ENCODE results near the gene MYCBP2.
"Not testable (repeated sequence)": the region's sequence is repeated elsewhere in the genome, so short reads cannot be mapped to it uniquely, and the experiment has no call there.

The MYCBP2 gene

DNA sequence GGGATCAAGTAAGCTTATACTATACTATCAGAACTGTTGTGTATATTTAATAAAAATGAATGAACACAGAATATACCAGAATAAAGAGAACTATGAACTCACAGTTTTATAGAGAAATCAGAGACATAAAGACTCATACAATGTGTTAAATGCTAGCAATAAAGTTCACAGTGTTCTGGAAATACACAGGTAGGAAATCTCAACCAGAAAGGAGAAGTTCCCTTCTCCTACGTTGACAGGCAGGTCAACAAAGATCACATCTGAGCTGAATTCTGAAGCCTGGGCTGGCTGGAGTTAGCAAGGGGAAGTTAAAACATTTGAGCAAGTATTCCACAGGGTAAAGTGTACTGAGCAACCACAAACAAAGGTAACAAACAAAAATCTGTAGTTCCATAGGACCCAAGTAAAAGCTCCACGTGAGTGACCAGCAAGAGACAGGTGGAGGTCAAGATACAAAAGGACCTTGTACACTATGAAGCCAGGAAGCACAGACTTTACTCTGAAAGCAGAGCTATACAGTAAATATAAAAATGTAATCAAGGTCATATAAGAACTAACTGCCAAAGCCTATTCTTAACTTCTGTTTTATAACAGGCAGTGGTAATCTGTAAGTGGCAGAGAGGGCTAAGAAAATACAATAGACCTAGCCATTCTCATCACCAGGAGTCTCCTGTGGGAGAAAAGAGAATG lies 312.9 kb downstream of the MYCBP2 start:
- no peaks in the 10 kb centered on the region for H3K9me3 Mint-ChIP-seq
- H3K27me3 Mint-ChIP-seq (ENCODE audit: low read depth): no peaks in the 10 kb centered on the region
- H3K27ac Mint-ChIP-seq: no peak overlapping the region

DNA sequence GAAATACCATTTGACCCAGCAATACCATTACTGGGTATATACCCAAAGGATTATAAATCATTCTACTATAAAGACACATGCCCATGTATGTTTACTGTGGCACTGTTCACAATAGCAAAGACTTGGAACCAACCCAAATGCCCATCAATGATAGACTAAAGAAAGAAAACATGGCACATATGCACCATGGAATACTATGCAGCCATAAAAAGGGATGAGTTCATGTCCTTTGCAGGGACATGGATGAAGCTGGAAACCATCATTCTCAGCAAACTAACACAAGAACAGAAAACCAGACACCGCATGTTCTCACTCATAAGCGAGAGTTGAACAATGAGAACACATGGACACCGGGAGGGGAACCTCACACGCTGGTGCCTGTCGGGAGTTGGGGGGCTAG lies 317.2 kb downstream of the MYCBP2 start:
- H3K27me3 Mint-ChIP-seq (ENCODE audit: low read depth); H3K27ac Mint-ChIP-seq; H3K9me3 Mint-ChIP-seq; H3K4me1 Mint-ChIP-seq; H3K4me3 Mint-ChIP-seq: not testable (repeated sequence)
- H3K36me3 Mint-ChIP-seq (ENCODE audit: low read depth): peaks cover 60% of the 10 kb centered on the region

More for the DNA sequence above, 312.9 kb downstream of the MYCBP2 start:
- Mint-ChIP-seq H3K4me3 (no peak overlapping the region), H3K4me1 (peaks cover 2% of the 10 kb centered on the region), H3K36me3 (ENCODE audit: low read depth) (peaks cover 84% of the 10 kb centered on the region)
- TF ChIP-seq, protein P1, sequence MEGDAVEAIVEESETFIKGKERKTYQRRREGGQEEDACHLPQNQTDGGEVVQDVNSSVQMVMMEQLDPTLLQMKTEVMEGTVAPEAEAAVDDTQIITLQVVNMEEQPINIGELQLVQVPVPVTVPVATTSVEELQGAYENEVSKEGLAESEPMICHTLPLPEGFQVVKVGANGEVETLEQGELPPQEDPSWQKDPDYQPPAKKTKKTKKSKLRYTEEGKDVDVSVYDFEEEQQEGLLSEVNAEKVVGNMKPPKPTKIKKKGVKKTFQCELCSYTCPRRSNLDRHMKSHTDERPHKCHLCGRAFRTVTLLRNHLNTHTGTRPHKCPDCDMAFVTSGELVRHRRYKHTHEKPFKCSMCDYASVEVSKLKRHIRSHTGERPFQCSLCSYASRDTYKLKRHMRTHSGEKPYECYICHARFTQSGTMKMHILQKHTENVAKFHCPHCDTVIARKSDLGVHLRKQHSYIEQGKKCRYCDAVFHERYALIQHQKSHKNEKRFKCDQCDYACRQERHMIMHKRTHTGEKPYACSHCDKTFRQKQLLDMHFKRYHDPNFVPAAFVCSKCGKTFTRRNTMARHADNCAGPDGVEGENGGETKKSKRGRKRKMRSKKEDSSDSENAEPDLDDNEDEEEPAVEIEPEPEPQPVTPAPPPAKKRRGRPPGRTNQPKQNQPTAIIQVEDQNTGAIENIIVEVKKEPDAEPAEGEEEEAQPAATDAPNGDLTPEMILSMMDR (IDR thresholded peaks at IDR 0.05; ENCODE audit: unreplicated experiment in 3 of 3): no peak

DNA sequence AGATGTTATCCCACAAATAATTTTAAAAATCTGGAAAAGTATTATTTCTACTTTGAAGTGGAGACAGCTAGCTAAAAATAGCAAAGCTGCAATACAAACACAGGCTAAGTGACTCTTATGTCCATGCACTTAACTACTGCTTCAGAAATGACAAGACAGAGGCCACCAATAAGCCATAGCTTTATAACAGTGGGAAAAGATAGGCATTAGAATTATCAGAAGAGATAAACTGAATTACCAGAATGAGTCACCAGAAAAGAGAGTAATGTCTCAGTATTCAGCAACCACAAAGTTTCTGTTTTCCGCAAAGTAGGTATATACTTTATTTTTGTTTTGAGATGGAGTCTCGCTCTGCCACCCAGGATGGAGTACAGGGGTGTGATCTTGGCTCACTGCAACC lies 317.9 kb downstream of the MYCBP2 start:
- Mint-ChIP-seq H3K4me3 (no peak overlapping the region), H3K27me3 (ENCODE audit: low read depth) (no peaks in the 10 kb centered on the region), H3K9me3 (no peaks in the 10 kb centered on the region), H3K4me1 (no peaks in the 10 kb centered on the region), H3K36me3 (ENCODE audit: low read depth) (peaks cover 58% of the 10 kb centered on the region), H3K27ac (no peak overlapping the region)
- TF ChIP-seq, protein P1 (IDR thresholded peaks at IDR 0.05; ENCODE audit: unreplicated experiment in 3 of 3): no peak

DNA sequence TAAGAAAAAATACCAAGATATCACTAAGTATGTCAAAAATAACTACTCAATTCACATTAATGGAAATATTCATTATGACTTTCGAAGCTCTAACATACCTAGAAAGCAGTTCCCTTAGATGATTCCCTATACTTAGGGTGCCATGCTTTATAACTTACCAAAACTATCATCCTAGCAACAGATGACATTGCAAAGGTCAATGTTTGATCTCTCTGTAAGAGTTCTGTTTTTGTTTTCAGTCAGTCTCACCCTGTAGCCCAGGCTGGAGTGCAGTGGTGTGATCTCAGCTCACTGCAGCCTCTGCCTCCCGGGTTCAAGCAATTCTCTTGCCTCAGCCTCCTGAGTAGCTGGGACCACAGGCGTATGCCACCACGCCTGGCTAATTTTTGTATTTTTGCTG lies 318.6 kb downstream of the MYCBP2 start:
- peaks cover 52% of the 10 kb centered on the region for H3K36me3 Mint-ChIP-seq (ENCODE audit: low read depth)
- H3K9me3 Mint-ChIP-seq; H3K27ac Mint-ChIP-seq; H3K4me3 Mint-ChIP-seq; H3K4me1 Mint-ChIP-seq; H3K27me3 Mint-ChIP-seq (ENCODE audit: low read depth): not testable (repeated sequence)

DNA sequence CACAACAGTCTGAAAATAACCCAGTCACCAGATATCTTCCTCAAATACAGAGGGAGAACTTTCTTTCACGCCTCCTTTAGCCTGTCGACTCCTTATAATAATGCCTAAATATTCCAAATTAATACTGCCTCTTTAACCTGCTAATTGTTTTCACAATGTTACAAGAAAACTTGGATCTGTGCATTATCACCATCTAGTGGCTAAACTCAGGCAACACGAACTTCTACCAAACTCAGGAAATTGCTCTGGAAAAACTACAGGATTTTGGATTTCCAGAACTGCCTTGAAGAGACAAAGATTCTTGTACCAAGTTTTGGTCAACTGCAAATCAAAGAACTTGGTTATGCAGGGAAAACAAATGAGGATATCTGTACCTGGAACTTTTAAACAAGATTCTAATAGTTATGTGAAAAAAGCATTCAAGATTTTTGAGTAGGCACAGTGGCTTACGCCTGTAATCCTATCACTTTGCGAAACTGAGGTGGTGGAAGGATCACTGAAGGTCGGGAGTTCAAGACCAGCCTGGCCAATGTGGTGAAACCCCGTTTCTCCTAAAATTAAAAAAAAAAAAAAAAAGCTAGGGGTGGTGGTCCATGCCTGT lies 324.2 kb downstream of the MYCBP2 start:
- no peaks in the 10 kb centered on the region for H3K27me3 Mint-ChIP-seq (ENCODE audit: low read depth)
- no peak overlapping the region for H3K4me3 Mint-ChIP-seq
- no peaks in the 10 kb centered on the region for H3K9me3 Mint-ChIP-seq
- TF ChIP-seq, protein P1 (IDR thresholded peaks at IDR 0.05; ENCODE audit: unreplicated experiment in 3 of 3): peak; percentile 55 to 65 (median 56)
- H3K4me1 Mint-ChIP-seq: peaks cover 12% of the 10 kb centered on the region
- peak overlapping the region in 1 of 3 experiments; percentile 13 for H3K27ac Mint-ChIP-seq
- H3K36me3 Mint-ChIP-seq (ENCODE audit: low read depth): peaks cover 44% of the 10 kb centered on the region

DNA sequence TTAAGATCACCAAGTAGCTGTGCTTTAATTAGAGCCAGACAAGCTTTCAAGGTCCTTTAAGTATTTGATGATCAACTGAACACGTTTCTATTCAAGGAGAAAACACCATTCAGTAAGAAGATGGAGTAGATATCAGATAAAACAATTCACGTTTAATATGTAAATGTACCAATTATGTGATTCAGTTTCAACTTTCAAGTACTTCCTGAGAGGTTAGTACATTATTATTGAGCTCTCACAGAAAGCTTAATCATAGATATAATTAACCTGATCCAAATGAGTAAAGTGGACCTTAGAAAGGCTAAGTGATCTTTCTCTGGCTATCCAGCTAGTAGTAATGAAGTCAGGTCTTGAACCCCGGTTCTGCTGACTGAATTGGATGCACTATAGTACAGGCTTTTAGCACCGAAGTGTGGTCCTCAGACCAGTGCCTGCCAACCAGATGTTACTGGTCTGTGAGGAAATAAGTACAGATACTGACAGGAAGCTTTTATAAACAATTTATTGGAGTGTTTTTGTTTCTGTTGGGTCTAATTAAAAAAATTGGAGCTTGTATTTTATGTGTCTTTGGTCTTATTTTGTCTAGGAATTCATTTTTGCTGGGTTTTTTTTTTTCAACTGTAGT lies 324.8 kb downstream of the MYCBP2 start:
- no peaks in the 10 kb centered on the region for H3K9me3 Mint-ChIP-seq
- no peaks in the 10 kb centered on the region for H3K27me3 Mint-ChIP-seq (ENCODE audit: low read depth)
- H3K4me3 Mint-ChIP-seq: no peak overlapping the region
- H3K27ac Mint-ChIP-seq: peak overlapping the region in 1 of 3 experiments; percentile 13
- peaks cover 12% of the 10 kb centered on the region for H3K4me1 Mint-ChIP-seq
- TF ChIP-seq, protein P1 (IDR thresholded peaks at IDR 0.05; ENCODE audit: unreplicated experiment in 3 of 3): no peak
- H3K36me3 Mint-ChIP-seq (ENCODE audit: low read depth): peaks cover 46% of the 10 kb centered on the region
